Upper lobe of left lung (tissue), 4 donors: ENCODE results near the gene SNED1.

Source experiments
- CTCF ChIP-seq, 6 experiments: fragments of 450-650 bp in 4 of 6; fragments of 200-600 bp in 2 of 6; sonication (generic) in 2 of 6; IDR thresholded peaks; one replicate each; pipeline ENCODE4 v1.5.1; 2016 to 2019; ENCODE audit warnings: antibody characterized with exemption in 6 of 6
- EP300 ChIP-seq, 4 donors: sonication (generic); formaldehyde crosslinking; IDR thresholded peaks; one replicate each; pipeline ENCODE4 v1.5.1; 2017; ENCODE audit warnings: antibody characterized with exemption in 4 of 4, control low read depth in 2 of 4
- POLR2A ChIP-seq, 4 donors: fragments of 450-650 bp; IDR thresholded peaks; one replicate each; pipeline ENCODE4 v1.5.1; 2016 to 2017; ENCODE audit warnings: antibody characterized with exemption in 4 of 4, mild to moderate bottlenecking in 2 of 4

GRCh38 chr2:240989451-240990265 is 8.8 kb upstream of the SNED1 start:
- TF ChIP-seq CTCF (IDR thresholded peaks at IDR 0.05) = peak in 4 of 6 experiments; percentile 37 to 64 (median 46)
- TF ChIP-seq POLR2A (IDR thresholded peaks at IDR 0.05) = no peak
- no peak for TF ChIP-seq EP300 (IDR thresholded peaks at IDR 0.05)
